Keratinocyte (primary cell): ENCODE measurements around the gene ETV3L. TPM values are rescaled to one million over a fixed set of nuclear protein-coding genes. Genes with fewer than 3 reads are reported as not detected.

ENCODE experiments used
- DNase-seq: peaks from one replicate; pipeline ENCODE4 v3.0.0-alpha.2; 2011; ENCODE audit warnings: low read depth, missing footprints, low spot score
- FAIRE-seq: peaks from 2 replicates; lab custom pipeline; 2011; peaks lifted over from hg19 to GRCh38; lab: Jason Lieb, UNC
- H2AFZ ChIP-seq: 2 replicates; pipeline ENCODE4 v1.6.0; 2012; ENCODE audit warnings: low read length, control low read depth, inconsistent platforms; ENCODE audit not compliant: control insufficient read depth
- H3K27ac ChIP-seq: 2 replicates; pipeline ENCODE4 v1.5.1; 2011; ENCODE audit warnings: low read length; ENCODE audit not compliant: control insufficient read depth, insufficient read depth
- H3K27me3 ChIP-seq: 3 replicates; pipeline ENCODE4 v1.6.0; 2011; ENCODE audit warnings: low read length; ENCODE audit not compliant: control insufficient read depth, insufficient read depth; ENCODE audit errors: extremely low read depth
- H3K36me3 ChIP-seq, 2 experiments: 2 replicates in 1 of 2; 3 replicates in 1 of 2; pipeline ENCODE4 v1.5.1; 2011; ENCODE audit warnings: low read length in 2 of 2, mild to moderate bottlenecking in 1 of 2; ENCODE audit not compliant: control insufficient read depth in 2 of 2, insufficient read depth in 2 of 2; ENCODE audit errors: extremely low read depth in 1 of 2
- H3K4me1 ChIP-seq: 3 replicates; pipeline ENCODE4 v1.5.1; 2011; ENCODE audit warnings: low read length; ENCODE audit not compliant: control insufficient read depth, insufficient read depth; ENCODE audit errors: extremely low read depth
- H3K4me2 ChIP-seq: 3 replicates; pipeline ENCODE4 v1.6.0; 2011; ENCODE audit warnings: low read depth, low read length; ENCODE audit not compliant: control insufficient read depth, insufficient read depth; ENCODE audit errors: extremely low read depth
- H3K4me3 ChIP-seq, 3 experiments: fragments of 200-600 bp in 1 of 3; sonication (generic) in 1 of 3; 2 replicates in 2 of 3; 3 replicates in 1 of 3; pipeline ENCODE4 v1.5.1; 2011 to 2016; ENCODE audit warnings: low read length in 3 of 3, mild to moderate bottlenecking in 3 of 3, control low read depth in 2 of 3, inconsistent platforms in 1 of 3, low read depth in 1 of 3, mixed read lengths in 1 of 3, mixed run types in 1 of 3, moderate library complexity in 1 of 3; ENCODE audit not compliant: control insufficient read depth in 2 of 3, insufficient read depth in 2 of 3; ENCODE audit errors: extremely low read depth in 1 of 3
- H3K79me2 ChIP-seq: 2 replicates; pipeline ENCODE4 v1.6.0; 2012; ENCODE audit warnings: low read length; ENCODE audit not compliant: control insufficient read depth, insufficient read depth
- H3K9ac ChIP-seq: 3 replicates; pipeline ENCODE4 v1.6.0; 2011; ENCODE audit warnings: low read length; ENCODE audit not compliant: control insufficient read depth, insufficient read depth; ENCODE audit errors: extremely low read depth
- H3K9me1 ChIP-seq: 3 replicates; pipeline ENCODE4 v1.6.0; 2011; ENCODE audit warnings: low read length; ENCODE audit not compliant: control insufficient read depth, insufficient read depth; ENCODE audit errors: extremely low read depth
- H3K9me3 ChIP-seq: 2 replicates; pipeline ENCODE4 v1.5.1; 2012; ENCODE audit warnings: low read depth, low read length; ENCODE audit not compliant: control insufficient read depth
- H4K20me1 ChIP-seq: 3 replicates; pipeline ENCODE4 v1.6.0; 2011; ENCODE audit warnings: low read length; ENCODE audit not compliant: control insufficient read depth, insufficient read depth; ENCODE audit errors: extremely low read depth
- CTCF ChIP-seq, 3 experiments: IDR thresholded peaks in 1 of 3; conservative IDR thresholded peaks in 1 of 3; optimal IDR thresholded peaks in 1 of 3; 2 replicates in 2 of 3; 3 replicates in 1 of 3; pipeline versions ENCODE3 to v1.5.1; 2011; ENCODE audit warnings: low read length in 3 of 3, mild to moderate bottlenecking in 3 of 3, moderate library complexity in 2 of 3, control low read depth in 1 of 3, inconsistent platforms in 1 of 3; ENCODE audit not compliant: insufficient read depth in 2 of 3; ENCODE audit errors: extremely low read depth in 1 of 3
- EZH2 ChIP-seq: IDR thresholded peaks from one replicate; pipeline ENCODE4 v1.6.1; 2012; ENCODE audit warnings: inconsistent platforms, mild to moderate bottlenecking, low read length, moderate library complexity
- dilution Hi-C: fragments of 300-500 bp; cut with MboI; formaldehyde crosslinking; loops from one replicate; pipeline ENCODE4 v1.7.0; 2020; ENCODE audit warnings: low sequenced_read_pairs; ENCODE audit not compliant: extremely low pct_ligation_motif_present
- polyA plus RNA-seq, 5 experiments: library from polyadenylated mRNA; depleted of rRNA in 3 of 5; stranded (reverse) in 3 of 5; stranded (forward) in 1 of 5; unstranded in 1 of 5; fragments of >200 nt; gene quantifications; 1 replicate in 1 of 5; 2 replicates in 3 of 5; 3 replicates in 1 of 5; pipeline versions ENCODE4 v1.2.1 to v1.2.3, GENCODE V29; 2011 to 2012; ENCODE audit warnings: missing spikeins in 2 of 5, low read depth in 1 of 5, low replicate concordance in 1 of 5

The ETV3L gene
- polyA plus RNA-seq, 1 donor (not counting 4 experiments of a cell fraction or from before 2014, with no cell fraction given), result not detected

DNA sequence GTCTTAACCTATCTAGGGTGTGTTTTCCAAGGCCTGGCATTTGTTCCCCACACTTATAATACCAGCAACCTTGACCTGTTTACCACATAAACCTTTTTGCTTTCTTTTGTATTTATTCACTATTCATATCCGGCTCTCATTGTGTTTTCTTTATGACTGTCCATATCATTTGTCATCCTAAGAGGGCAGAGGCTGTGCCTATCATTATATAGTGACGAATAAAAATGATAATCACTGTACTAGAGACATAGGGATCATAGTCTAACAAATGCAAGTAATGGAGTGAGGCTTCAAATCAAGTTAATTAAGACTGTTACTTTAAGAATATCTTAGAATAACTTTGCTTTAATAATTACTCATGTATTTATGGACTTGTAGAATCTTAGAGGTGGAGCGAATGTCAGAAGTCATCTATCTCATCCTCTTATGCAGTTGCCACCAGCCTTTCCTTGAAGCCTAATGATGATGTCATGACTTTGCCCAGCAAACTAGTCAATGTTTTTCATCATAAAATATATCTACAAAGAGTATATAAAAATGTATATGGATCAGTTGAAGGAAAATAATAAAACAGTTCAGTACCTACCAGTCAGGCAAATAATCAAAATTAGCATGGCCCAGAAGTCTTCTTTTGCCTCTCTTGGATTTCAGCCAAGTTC, 43.3 kb upstream of the ETV3L start:
- dilution Hi-C loops, result no loop called here
- no peaks in the 10 kb centered on the region for H3K9me3 ChIP-seq
- no peak for DNase-seq

GRCh38 chr1:157142201-157142600, 42.6 kb upstream of the ETV3L start:
- DNase-seq (no peak), FAIRE-seq (no peak)
- no peak overlapping the region for H3K27ac ChIP-seq
- dilution Hi-C loops, result no loop called here
- H3K79me2 ChIP-seq, result peaks cover 9% of the 10 kb centered on the region
- no peaks in the 10 kb centered on the region for H3K27me3 ChIP-seq
- peaks cover 34% of the 10 kb centered on the region for H3K4me1 ChIP-seq
- TF ChIP-seq CTCF (optimal IDR thresholded peaks at IDR 0.05 in 1 of 3, IDR thresholded peaks at IDR 0.05 in 1 of 3, conservative IDR thresholded peaks at IDR 0.05 in 1 of 3; ENCODE audit: extremely low read depth in 1 of 3, insufficient read depth in 2 of 3, low read length in 3 of 3) (no peak), EZH2 (no peak)
- H3K4me3 ChIP-seq, result no peak overlapping the region
- H3K9me3 ChIP-seq, result no peaks in the 10 kb centered on the region
- H3K9me1 ChIP-seq, result no peaks in the 10 kb centered on the region
- no peaks in the 10 kb centered on the region for H3K36me3 ChIP-seq
- no peak overlapping the region for H2AFZ ChIP-seq
- no peak overlapping the region for H3K9ac ChIP-seq
- H4K20me1 ChIP-seq, result no peaks in the 10 kb centered on the region
- no peak overlapping the region for H3K4me2 ChIP-seq

More for the DNA sequence above, 43.3 kb upstream of the ETV3L start:
- H3K36me3 ChIP-seq, result no peaks in the 10 kb centered on the region
- FAIRE-seq, result no peak
- H2AFZ ChIP-seq, result no peak overlapping the region
- no peaks in the 10 kb centered on the region for H3K9me1 ChIP-seq
- H3K79me2 ChIP-seq, result peaks cover 2% of the 10 kb centered on the region
- no peaks in the 10 kb centered on the region for H3K27me3 ChIP-seq
- H4K20me1 ChIP-seq, result no peaks in the 10 kb centered on the region
- TF ChIP-seq CTCF (optimal IDR thresholded peaks at IDR 0.05 in 1 of 3, IDR thresholded peaks at IDR 0.05 in 1 of 3, conservative IDR thresholded peaks at IDR 0.05 in 1 of 3; ENCODE audit: extremely low read depth in 1 of 3, insufficient read depth in 2 of 3, low read length in 3 of 3), result no peak
- no peak for TF ChIP-seq EZH2
- H3K27ac ChIP-seq, result no peak overlapping the region
- H3K4me2 ChIP-seq, result no peak overlapping the region
- H3K4me3 ChIP-seq, result no peak overlapping the region
- no peak overlapping the region for H3K9ac ChIP-seq
- H3K4me1 ChIP-seq, result peaks cover 35% of the 10 kb centered on the region
